ENCODE measurements around the gene SBNO2.
"Not testable (repeated sequence)": the region's sequence is repeated elsewhere in the genome, so short reads cannot be mapped to it uniquely, and the experiment has no call there.

The SBNO2 gene

DNA sequence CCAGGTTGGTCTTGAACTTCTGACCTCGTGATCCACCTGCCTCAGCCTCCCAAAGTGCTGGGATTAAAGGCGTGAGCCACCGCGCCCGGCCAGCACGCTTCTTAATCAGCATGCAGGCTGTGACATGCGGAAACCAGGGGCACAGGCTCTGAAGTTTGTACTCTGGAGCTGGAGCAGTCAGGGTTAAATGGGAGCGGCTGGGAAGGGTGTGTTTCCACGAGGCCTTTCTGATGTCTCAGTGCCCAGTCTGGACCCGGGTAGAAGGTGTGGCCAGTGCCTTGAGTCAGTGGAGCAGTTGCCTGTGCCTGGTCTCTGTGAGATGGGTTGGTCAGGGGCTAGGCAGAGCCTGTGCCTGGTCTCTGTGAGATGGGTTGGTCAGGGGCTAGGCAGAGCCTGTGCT is 34.8 kb upstream of the SBNO2 start:
- not testable (repeated sequence) for DNase-seq

DNA sequence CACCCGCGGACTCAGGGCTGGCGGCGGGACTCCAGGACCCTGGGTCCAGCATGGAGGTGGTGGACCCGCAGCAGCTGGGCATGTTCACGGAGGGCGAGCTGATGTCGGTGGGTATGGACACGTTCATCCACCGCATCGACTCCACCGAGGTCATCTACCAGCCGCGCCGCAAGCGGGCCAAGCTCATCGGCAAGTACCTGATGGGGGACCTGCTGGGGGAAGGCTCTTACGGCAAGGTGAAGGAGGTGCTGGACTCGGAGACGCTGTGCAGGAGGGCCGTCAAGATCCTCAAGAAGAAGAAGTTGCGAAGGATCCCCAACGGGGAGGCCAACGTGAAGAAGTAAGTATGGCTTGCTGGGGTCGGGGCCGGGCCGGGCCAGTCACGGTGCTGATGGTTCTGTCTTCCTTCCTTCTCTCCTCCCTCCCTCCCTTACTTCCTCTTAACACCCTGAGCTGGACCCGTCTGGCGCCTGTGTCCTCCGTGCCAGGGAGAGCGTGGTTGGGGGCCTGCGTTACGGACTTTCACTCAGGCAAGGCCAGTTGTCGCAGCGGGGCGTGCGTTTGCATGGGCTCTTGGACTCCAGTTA is 32.9 kb upstream of the SBNO2 start:
- DNase-seq, result peak; percentile 36

DNA sequence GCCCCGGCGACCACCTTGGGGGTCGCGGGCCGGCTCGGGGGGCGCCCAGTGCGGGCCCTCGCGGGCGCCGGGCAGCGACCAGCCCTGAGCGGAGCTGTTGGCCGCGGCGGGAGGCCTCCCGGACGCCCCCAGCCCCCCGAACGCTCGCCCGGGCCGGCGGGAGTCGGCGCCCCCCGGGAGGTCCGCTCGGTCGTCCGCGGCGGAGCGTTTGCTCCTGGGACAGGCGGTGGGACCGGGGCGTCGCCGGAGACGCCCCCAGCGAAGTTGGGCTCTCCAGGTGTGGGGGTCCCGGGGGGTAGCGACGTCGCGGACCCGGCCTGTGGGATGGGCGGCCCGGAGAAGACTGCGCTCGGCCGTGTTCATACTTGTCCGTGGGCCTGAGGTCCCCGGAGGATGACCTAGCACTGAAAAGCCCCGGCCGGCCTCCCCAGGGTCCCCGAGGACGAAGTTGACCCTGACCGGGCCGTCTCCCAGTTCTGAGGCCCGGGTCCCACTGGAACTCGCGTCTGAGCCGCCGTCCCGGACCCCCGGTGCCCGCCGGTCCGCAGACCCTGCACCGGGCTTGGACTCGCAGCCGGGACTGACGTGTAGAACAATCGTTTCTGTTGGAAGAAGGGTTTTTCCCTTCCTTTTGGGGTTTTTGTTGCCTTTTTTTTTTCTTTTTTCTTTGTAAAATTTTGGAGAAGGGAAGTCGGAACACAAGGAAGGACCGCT is 32.2 kb upstream of the SBNO2 start:
- no peak for DNase-seq

DNA sequence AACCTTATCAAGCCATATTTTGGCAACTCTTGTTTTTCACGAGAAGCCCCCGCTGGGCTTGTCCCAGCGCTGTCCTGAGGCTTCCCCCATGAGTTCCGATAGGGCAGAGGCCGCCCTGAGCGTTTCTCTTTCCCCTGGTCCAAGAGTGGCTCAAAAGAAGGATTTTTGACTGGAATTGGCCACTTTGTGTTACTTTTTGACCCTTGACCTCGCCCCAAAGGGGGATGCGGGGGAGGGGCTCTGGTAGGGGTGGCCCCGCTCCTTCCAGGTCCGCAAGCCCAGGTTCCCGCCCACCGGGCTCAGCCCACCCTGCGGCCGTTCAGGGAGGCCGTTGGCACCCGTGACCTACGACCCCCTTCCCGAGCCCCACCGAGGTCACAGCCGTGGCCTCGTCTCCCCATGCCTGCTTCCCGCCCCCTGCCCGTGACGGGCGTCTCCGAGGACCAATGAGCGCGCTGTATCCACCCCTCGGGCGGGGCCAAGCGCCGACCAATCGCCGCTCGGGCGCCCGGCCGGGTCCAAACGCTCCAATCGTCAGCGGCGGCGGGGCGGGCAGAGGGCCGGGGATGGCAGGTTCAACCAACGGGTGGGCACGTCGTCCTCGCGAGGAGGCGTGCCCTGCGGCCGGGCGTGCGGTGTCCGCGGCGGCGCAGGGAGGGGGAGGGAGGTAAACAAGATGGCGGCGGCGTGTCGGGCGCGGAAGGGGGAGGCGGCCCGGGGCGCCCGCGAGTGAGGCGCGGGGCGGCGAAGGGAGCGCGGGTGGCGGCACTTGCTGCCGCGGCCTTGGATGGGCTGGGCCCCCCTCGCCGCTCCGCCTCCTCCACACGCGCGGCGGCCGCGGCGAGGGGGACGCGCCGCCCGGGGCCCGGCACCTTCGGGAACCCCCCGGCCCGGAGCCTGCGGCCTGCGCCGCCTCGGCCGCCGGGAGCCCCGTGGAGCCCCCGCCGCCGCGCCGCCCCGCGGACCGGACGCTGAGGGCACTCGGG is 31.3 kb upstream of the SBNO2 start, which contains the start of gene STK11:
Gene STK11 (plus strand): TSS at position 665 of the 986 bp plus-strand sequence. CDS start 1,136 bp downstream, outside the sequence.
- peak; percentile 99 for DNase-seq

DNA sequence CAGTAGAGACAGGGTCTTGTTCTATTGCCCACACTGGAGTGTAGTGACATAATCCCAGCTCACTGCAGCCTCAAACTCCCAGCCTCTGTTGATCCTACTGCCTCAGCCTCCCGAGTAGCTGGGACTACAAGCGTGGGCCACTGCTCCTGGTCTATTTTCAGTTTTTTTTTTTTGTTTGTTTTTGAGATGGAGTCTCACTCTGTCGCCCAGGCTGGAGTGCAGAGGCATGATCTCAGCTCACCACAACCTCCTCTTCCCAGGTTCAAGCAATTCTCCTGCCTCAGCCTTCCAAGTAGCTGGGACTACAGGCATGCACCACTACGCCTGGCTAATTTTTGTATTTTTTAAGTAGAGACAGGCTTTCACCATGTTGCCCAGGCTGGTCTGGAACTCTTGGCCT is 26.5 kb upstream of the SBNO2 start:
- DNase-seq, result not testable (repeated sequence)

DNA sequence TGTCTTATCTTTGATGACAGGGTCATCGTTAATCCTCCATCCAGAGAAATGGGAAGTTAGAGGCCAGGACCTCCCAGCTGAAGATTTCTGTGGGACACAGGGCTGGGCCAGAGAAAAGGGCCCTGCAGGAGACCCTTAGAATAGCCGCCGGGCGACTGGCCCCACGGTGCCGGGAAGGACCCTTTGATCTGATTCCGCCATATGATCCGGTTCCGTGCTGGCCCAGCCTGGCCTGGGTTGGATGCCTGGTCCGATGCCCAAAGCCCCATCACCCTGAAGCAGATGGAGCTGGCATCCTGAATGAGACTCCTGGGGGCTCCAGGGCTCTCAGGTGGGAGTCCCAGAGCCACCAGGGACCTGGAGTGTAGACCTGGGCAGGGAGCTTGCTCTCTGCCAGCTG is 25.5 kb upstream of the SBNO2 start:
- DNase-seq, result no peak

DNA sequence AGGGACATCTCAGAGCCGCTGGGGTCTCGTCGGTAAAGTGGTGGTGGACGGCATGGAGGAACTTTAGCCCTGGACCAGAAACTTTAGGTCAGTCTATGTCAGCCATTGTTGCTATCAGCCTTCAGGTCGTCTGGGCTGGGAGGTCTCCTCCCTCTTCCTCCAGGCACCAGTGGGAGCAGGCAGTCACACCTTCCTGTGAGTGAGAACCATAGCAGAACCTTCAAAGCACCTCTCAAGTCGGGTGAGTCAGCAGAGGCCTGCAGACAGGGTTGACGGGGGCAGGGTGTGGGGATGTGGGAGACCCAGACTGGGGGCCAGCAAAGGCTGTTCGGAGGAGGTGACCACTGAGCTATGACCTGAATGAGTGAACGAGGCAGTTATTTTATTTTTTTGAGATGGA is 15.4 kb upstream of the SBNO2 start:
- no peak for DNase-seq

DNA sequence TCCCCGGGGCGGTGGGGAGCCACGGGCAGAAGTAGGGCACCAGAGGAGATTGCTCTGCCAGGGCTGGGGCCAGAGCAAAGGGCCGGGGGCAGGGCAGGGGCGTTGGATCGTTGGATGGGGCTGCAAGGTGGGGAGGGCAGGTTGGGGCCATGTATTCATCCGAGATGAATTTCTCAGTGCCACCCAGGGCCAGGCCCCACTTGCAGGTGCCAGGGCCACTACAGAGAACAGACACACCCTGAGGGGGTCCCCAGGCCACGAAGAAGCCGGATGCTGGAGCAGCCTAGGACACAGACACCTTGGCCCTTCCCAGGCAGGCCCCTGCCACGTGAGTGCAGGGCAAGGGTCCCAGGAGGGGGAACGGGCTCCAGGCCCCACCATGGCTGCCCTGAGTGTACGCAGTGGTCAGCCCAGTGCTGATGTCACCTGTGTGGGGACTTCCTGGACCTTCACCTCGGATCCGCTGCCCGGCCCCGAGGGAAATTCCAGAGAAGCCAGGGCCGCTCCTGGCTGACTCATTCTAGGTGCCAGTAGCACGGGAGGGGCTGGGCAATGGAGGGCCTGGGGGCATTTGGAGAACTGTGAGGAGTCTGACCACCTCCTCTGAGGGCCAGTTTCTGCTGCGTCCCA is 9.6 kb upstream of the SBNO2 start:
- DNase-seq, result no peak

DNA sequence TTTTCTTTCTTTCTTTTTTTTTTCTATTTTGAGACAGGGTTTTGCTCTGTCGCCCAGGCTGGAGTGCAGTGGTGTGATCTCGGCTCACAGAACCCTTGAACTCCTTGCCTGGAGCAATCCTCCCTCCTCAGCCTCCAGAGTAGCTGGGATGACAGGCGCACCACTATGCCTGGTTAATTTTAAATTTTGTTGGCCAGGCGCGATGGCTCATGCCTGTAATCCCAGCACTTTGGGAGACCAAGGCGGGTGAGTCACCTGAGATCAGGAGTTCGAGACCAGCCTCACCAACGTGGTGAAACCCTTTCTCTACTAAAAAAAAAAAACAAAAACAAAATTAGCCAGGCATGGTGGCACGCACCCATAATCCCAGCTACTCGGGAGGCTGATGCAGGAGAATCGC is 8.7 kb upstream of the SBNO2 start:
- no peak for DNase-seq

DNA sequence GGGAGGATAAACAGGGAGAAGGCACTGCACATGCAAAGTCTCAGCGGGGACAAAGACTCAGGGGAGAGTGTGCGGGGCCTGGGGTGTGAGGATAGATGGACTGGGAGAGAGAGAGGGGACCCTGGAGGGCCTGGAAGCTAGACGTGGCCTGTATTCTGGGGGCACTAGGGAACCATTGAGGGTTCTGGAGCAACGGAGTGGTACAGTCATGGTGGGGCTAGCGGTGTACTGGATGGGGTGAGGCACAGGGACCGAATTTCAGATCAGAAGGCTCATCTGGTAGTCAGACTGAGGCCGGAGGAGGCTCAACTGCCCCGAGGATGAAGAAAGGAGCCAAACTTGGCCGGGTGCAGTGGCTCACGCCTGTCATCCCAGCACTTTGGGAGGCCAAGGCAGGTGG is 8.0 kb upstream of the SBNO2 start:
- no peak for DNase-seq

DNA sequence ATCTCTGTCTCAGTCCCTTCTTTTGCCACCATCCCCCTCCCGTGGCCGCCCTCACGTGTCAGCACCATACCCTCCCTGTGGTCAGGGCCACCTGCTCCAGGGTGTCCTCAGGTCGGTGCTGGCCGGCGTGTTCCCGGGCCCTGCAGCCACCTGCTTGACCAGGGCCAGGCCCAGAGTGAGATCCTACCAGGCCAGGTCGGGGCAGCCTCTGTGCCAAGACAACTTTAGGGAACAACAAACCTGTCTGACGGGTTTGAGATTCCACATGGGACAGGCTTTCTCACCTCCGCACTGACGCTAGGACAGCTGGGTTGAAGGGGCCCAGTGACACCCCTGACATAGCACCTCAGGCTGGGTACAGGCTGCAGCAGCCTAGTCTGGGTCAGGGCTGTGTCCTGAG is 7.5 kb upstream of the SBNO2 start:
- no peak for DNase-seq

DNA sequence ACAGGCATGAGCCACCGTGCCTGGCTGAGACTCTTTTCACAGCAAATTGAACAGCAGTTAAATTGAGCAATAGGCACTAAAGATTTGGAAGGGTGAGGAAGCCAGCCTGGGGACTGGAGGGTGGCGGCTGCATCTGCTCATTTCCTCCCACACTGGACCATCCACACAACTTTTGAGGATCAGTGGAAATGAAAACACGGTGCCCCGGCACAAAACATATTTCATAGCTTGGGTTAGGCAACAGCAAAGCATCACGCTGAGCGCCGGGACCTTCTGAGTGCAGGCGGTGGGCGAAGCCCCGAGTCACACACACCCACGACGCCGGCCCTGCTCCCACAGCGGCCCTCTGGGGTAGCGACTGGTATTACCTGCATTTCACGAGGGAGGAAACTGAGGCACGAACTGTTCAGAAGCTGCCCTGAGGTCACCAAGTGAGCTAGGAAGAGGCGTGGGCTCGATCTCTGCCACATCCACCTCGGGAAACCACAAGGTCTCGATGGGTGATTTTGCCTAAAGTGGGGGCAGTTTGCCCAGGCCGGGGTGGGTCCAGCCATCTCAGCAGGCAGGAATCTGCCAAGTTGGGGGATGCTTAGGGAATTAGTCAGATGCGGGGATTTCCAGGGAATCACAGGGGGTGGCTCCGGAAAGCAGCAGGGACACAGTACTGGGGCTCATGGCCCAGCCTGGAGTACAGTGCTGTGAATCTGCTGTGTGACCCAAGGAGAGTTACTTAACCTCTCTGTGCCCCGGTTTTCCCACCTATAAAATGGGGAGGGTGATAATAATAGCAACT is 3.5 kb upstream of the SBNO2 start:
- no peak for DNase-seq

DNA sequence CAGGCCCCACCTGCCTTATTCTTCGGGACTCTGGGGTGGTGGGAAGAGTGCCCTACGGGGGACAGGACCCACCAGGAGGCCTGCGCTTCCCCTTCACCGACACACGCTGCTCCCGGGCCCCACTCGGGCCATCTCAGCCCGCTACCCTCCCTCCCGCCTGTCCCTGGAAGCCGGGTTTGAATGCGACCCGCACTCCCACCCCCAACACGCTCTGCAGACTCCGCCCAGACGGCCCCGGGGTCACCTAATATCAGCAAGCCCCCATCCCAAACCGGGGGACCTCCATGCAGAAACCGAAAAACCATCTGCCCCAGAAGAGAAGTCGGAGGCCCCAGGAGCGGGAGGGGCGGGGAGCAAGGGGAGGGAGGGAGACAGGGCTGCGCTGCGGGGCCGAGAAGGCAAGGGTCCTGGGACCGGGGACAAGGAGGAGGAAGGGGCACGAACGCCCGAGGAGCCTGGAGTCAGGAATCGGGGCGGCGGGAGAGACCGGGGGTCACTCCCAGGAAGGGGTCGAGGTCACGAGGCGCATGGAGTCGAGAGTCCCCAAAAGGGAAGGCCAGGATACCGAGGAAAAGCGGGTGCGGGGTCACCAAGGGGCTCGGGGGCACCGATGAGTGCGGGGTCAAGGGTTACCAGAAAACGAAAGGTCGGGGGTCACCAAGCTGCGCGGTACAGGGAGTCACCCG is 766 bp downstream of the SBNO2 start:
- DNase-seq, result no peak

DNA sequence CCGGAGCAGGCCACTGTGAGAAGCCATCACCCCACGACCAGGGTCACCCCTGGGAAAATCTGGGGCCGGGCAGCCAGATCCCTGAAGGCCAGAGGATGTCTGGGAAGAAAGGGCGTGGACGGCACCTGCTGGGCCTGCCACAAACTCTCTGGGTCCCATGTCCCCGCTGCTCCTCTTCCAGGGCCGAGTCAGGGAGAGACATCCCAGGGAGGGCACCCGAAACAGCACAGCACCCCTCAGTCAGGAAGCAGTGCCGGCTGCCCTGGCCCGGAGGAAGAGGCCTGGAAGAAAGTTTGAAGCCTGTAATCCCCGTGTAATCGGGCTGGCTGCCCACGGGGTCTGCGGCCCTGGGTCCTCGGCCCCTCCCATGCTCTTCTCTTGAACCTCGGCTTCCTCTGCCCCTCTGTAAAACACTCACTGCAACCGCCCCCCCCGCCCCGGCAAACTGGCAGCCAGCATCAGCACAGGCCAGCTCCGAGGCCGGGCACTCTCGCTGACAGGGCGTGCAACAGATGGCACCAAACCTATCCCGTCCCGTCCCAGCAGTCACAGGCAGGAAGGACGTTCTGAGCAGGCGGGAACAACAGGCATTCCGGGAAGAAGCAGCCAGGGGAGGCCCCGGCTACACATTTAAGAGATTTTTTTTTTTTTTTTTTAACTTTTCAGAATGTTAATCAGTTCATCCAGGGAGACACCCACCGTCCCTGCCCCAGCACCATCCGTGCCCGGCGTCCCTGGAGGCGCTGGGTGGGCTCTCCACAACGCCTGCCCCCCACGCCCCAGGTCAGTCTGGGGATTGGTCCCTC is 1.5 kb downstream of the SBNO2 start:
- DNase-seq, result no peak

DNA sequence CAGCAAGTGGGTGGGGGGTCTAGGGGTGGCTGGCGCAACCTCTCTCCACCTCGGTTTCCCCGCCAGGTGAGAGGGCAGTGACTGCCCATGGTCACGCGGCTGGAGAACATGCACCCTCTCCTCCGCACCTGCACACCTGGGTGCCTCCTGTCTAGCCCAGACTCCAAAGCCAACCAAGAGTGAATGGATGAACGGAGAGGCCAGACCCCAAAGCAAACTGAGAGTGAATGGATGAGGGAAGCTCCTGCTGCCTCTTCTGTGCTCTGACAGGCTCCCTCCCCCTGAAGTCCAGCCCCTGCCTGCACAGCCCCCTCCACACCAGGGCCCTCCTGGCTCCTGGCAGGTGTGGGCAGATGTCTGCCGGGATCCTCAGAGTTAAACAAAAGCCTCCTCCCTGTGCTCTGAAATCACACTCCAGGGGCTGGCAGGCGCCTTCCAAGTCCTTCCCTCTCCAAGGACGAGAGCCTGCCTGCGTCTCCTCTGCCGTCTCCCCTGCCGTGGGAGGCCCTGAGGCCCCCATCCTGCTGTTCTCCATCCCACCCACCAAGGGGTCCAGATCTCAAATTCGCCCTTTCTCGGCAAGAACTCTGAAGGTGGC is 2.2 kb downstream of the SBNO2 start:
- no peak for DNase-seq

DNA sequence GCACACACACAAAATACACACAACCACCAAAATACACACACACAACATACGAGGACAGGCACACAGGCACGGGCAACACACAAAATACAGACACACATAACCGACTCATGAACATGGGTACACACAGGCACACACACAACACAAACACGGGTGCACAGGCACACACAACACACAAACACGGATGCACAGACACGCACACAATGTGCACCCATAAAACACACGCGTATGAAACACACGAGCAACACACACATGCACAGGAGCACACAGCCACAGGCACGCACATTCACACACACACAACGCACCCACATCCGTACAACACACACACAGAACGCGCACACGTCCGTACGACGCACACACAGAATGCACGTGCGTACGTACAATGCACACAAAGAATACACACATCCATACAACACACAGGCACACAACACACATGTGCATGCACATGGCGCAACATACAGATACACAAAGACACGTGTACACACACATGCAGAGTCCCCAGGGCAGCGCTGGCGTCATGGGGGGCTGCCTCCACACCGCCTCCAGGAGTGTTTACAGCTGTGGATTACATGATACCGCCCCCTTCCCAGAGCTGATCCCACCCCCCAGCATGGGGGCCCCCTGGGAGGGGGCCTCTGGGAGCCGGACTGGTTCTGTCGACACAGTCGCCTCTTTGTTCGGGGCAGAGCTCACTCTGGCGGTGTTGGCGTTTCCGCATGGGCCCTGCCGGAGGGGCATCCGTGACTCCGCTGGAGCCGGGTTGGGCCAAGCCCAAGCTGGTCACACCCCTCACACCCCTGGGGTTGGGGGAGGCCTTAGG is 2.9 kb downstream of the SBNO2 start:
- no peak for DNase-seq

DNA sequence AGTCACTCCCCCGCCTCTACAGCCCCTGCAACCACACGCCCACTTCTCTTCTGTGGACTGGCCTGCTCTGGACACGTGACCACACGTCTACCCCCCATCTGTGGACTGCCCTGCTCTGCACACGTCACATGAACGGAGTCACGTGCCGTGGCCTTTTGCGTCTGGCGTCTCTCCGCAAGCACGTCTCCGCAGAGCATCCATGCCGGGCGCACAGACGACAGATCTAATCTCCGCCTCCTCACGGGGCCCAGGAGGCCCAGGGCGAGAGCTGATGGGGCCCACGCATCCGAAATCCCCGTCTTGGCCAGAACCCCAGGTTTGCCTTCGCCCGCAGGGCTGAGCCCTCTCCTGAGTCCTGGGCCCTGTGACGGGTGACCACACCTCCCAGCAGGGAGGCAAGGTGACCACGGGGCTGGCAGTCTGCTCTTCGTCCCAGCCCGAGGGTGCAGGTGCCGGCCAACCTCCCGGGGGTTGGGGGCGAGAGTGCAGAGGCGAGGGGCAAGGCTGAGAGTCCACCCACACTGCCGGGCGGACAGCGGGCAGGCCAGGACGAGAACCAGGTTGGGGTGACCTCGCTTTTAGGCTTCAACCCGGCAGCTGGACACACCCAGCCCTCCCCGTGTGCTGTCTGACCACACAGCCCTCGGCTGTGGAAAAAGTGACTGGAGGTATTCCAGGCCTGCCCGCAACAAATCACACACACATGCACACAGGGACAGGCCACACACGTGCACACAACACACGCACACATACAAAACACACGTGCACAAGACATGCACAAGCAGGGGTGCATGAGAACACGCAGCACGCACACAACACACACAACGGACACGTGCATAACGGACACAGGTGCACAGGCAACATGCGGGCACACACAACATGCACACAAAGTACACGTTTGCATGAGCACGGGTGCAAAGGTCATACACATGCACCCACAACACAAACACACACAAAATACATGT is 3.9 kb downstream of the SBNO2 start:
- DNase-seq, result no peak

DNA sequence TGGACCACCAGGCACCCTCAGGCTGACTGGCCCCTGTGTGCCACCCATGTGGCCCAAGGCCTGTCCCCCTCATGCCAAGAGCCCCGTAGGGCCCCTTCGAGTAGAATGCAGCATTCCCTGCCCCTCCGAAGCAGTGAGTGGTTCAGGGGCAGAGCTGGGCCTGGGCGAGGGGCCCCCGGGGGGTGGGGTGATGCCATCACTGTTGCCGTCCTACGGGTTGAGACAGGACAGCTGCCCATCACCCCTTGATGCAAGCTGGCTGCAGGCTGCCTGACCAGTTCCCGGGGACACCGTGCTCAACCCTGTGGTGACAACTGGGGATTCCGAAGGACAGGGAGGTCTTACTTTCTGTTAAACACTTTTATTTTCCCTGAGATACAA is 4.7 kb downstream of the SBNO2 start:
- no peak for DNase-seq
